Activated T-cell treated with anti-CD3 and anti-CD28 coated beads for 48 hours (primary cell): ENCODE results near the gene ENOX1.

Experiments
- DNase-seq: peaks from one replicate; pipeline ENCODE4 v3.0.0-alpha.2; 2020; ENCODE audit warnings: low read depth

The ENOX1 gene

GRCh38 chr13:43484432-43485225 is 302.1 kb downstream of the ENOX1 start:
- no peak for DNase-seq

- DNase-seq, result no peak
Observed at GRCh38 chr13:43483930-43484329, 302.8 kb downstream of the ENOX1 start.

- no peak for DNase-seq
Observed at GRCh38 chr13:43482641-43483040, 304.1 kb downstream of the ENOX1 start.

GRCh38 chr13:43482026-43482425 is 304.7 kb downstream of the ENOX1 start:
- DNase-seq, result no peak

- DNase-seq, result no peak
Observed at GRCh38 chr13:43478902-43479301, 307.9 kb downstream of the ENOX1 start.

GRCh38 chr13:43478211-43478610 is 308.6 kb downstream of the ENOX1 start:
- no peak for DNase-seq

- DNase-seq, result no peak
Observed at GRCh38 chr13:43475140-43475539, 311.6 kb downstream of the ENOX1 start.

GRCh38 chr13:43473437-43473836 is 313.3 kb downstream of the ENOX1 start:
- DNase-seq, result no peak

GRCh38 chr13:43472980-43473379 is 313.8 kb downstream of the ENOX1 start:
- no peak for DNase-seq

- no peak for DNase-seq
Observed at GRCh38 chr13:43472339-43472738, 314.4 kb downstream of the ENOX1 start.

- no peak for DNase-seq
Observed at GRCh38 chr13:43470610-43471009, 316.2 kb downstream of the ENOX1 start.

GRCh38 chr13:43469791-43470190 is 317.0 kb downstream of the ENOX1 start:
- DNase-seq, result no peak

- no peak for DNase-seq
Observed at GRCh38 chr13:43464578-43465264, 322.1 kb downstream of the ENOX1 start.

GRCh38 chr13:43448605-43449336 is 338.0 kb downstream of the ENOX1 start:
- no peak for DNase-seq

GRCh38 chr13:43446126-43446525 is 340.6 kb downstream of the ENOX1 start:
- no peak for DNase-seq

GRCh38 chr13:43445668-43446067 is 341.1 kb downstream of the ENOX1 start:
- no peak for DNase-seq

GRCh38 chr13:43444081-43444480 is 342.7 kb downstream of the ENOX1 start:
- no peak for DNase-seq

- DNase-seq, result no peak
Observed at GRCh38 chr13:43441899-43442499, 344.8 kb downstream of the ENOX1 start.

- no peak for DNase-seq
Observed at GRCh38 chr13:43441464-43441863, 345.3 kb downstream of the ENOX1 start.

GRCh38 chr13:43434191-43434590 is 352.6 kb downstream of the ENOX1 start:
- DNase-seq, result no peak

GRCh38 chr13:43433691-43434141 is 353.1 kb downstream of the ENOX1 start:
- DNase-seq, result no peak

GRCh38 chr13:43432958-43433357 is 353.8 kb downstream of the ENOX1 start:
- DNase-seq, result no peak
